Astrocyte of the spinal cord (primary cell): Measurements from ENCODE around the gene OPN3.

Experiments
- DNase-seq: peaks from one replicate; pipeline ENCODE4 v3.0.0; 2011; ENCODE audit warnings: low read depth, low spot score
- H3K4me3 ChIP-seq: 2 replicates; pipeline ENCODE4 v1.5.1; 2011; ENCODE audit warnings: low read depth, mild to moderate bottlenecking, low read length, moderate library complexity
- CTCF ChIP-seq: IDR thresholded peaks from 2 replicates; pipeline ENCODE4 v1.5.1; 2012; ENCODE audit warnings: low read depth, mild to moderate bottlenecking, low read length, inconsistent platforms
- in situ Hi-C: cut with HindIII; loops from 2 replicates; pipeline ENCODE4 v1.10.0; 2017; ENCODE audit warnings: low sequenced_read_pairs

The OPN3 gene

GRCh38 chr1:241550318-241550717 lies 89.9 kb downstream of the OPN3 start:
- no peak for TF ChIP-seq CTCF
- no peak for DNase-seq
- in situ Hi-C loops, result no loop called here
- H3K4me3 ChIP-seq, result no peak overlapping the region

- TF ChIP-seq CTCF, result no peak
Measured at GRCh38 chr1:241548008-241548407, 92.2 kb downstream of the OPN3 start.

More at GRCh38 chr1:241548008-241548407, 92.2 kb downstream of the OPN3 start:
- no peak overlapping the region for H3K4me3 ChIP-seq
- in situ Hi-C loops, result no loop called here
- DNase-seq, result no peak
